Peyer's patch (tissue), 4 donors: ENCODE measurements around the gene MTUS2.

Experiments used
- CTCF ChIP-seq, 6 experiments: fragments of 450-650 bp in 4 of 6; fragments of 200-600 bp in 2 of 6; sonication (generic) in 1 of 6; IDR thresholded peaks; one replicate each; pipeline ENCODE4 v1.5.1; 2017 to 2019; ENCODE audit warnings: antibody characterized with exemption in 6 of 6, mild to moderate bottlenecking in 3 of 6, moderate library complexity in 1 of 6
- POLR2A ChIP-seq, 2 donors: fragments of 450-650 bp; IDR thresholded peaks; one replicate each; pipeline ENCODE4 v1.5.1; 2017; ENCODE audit warnings: antibody characterized with exemption in 2 of 2, mild to moderate bottlenecking in 2 of 2, moderate library complexity in 2 of 2

GRCh38 chr13:28958441-28958840 lies 138.3 kb downstream of the MTUS2 start:
- TF ChIP-seq CTCF (IDR thresholded peaks at IDR 0.05) (no peak), POLR2A (IDR thresholded peaks at IDR 0.05) (no peak)
